ENCODE results near the gene AMH. TPM values are rescaled to one million over a fixed set of nuclear protein-coding genes. Genes with fewer than 3 reads are reported as not detected.

The AMH gene
- total and polyA plus RNA-seq, 2 of the 13 experiments (the other 11 are each of a cell fraction or from before 2014, with no cell fraction given) = 0.03 to 0.18 TPM

- 0 out of 2 replicates have a peak, but pooled peaks have one; percentile 21 for TF ChIP-seq TERF1 (CRISPR knock-in tag; IDR thresholded peaks at IDR 0.05)
- peak; percentile 99 for TF ChIP-seq ZNF230 (CRISPR knock-in tag; IDR thresholded peaks at IDR 0.05)
- peak; percentile 64; the same call in 1 of the 2 replicates for TF ChIP-seq ATF5 (CRISPR knock-in tag; IDR thresholded peaks at IDR 0.05; ENCODE audit: low read depth)
- TF ChIP-seq ZFP90 (CRISPR knock-in tag; IDR thresholded peaks at IDR 0.05; ENCODE audit: borderline replicate concordance) = peak; percentile 94
- peak; percentile 95 for TF ChIP-seq KLF6 (CRISPR knock-in tag; IDR thresholded peaks at IDR 0.05)
- TF ChIP-seq ZSCAN5A (CRISPR knock-in tag; IDR thresholded peaks at IDR 0.05; ENCODE audit: borderline replicate concordance) = peak; percentile 93; the same call in 1 of the 2 replicates
- peak; percentile 38 for TF ChIP-seq YY1 (IDR thresholded peaks at IDR 0.05; ENCODE audit: insufficient read depth, insufficient replicate concordance, low read depth, low read length)
- no peak for TF ChIP-seq KDM6A (CRISPR knock-in tag; IDR thresholded peaks at IDR 0.05; ENCODE audit: low read depth)
- TF ChIP-seq SALL2 (CRISPR knock-in tag; IDR thresholded peaks at IDR 0.05) = peak; percentile 91; the same call in 1 of the 2 replicates
- no peak for TF ChIP-seq KDM4B (CRISPR knock-in tag; IDR thresholded peaks at IDR 0.05)
- TF ChIP-seq NRL (CRISPR knock-in tag; IDR thresholded peaks at IDR 0.05; ENCODE audit: borderline replicate concordance) = peak; percentile 99
- peak; percentile 82; the same call in 1 of the 2 replicates for TF ChIP-seq ZNF343 (CRISPR knock-in tag; IDR thresholded peaks at IDR 0.05)
- TF ChIP-seq PAWR (CRISPR knock-in tag; IDR thresholded peaks at IDR 0.05; ENCODE audit: borderline replicate concordance) = 0 out of 2 replicates have a peak, but pooled peaks have one; percentile 30
- peak; percentile 81 for TF ChIP-seq ZNF777 (CRISPR knock-in tag; IDR thresholded peaks at IDR 0.05)
- TF ChIP-seq GABPA (IDR thresholded peaks at IDR 0.05; ENCODE audit: low read depth, low read length) = peak; percentile 84
- TF ChIP-seq GABPA (CRISPR knock-in tag; IDR thresholded peaks at IDR 0.05; ENCODE audit: low read depth) = peak; percentile 95
- TF ChIP-seq ZNF530 (CRISPR knock-in tag; IDR thresholded peaks at IDR 0.05; ENCODE audit: low read depth) = 0 out of 2 replicates have a peak, but pooled peaks have one; percentile 20
- peak; percentile 90 for TF ChIP-seq KDM2A (CRISPR knock-in tag; IDR thresholded peaks at IDR 0.05; ENCODE audit: borderline replicate concordance, low read depth)
- TF ChIP-seq ARID4A (CRISPR knock-in tag; IDR thresholded peaks at IDR 0.05; ENCODE audit: borderline replicate concordance) = peak; percentile 90
Measured at GRCh38 chr19:2236314-2237050, 12.6 kb upstream of the AMH start, which contains the start of the genes PLEKHJ1 and SF3A2 (continued).

Data from HepG2 (cell line).